WTC11 (cell line): ENCODE measurements around the gene CYB561D2.
A peak's percentile ranks its signal among the peaks of the same experiment; 100 is the strongest.

Experiments
- CTCF ChIP-seq: fragments of 200-600 bp; IDR thresholded peaks from 2 replicates; pipeline ENCODE4 v1.8.0; 2022; ENCODE audit warnings: antibody characterized with exemption
- ESRRA ChIP-seq: sonication (generic); formaldehyde crosslinking; IDR thresholded peaks from 2 replicates; pipeline ENCODE4 v1.8.1; 2022; ENCODE audit warnings: mild to moderate bottlenecking, missing genetic modification reagents, borderline replicate concordance
- FOXP4 ChIP-seq: sonication (generic); formaldehyde crosslinking; IDR thresholded peaks from 2 replicates; pipeline ENCODE4 v1.8.0; 2022; ENCODE audit warnings: mild to moderate bottlenecking, missing genetic modification reagents
- NFATC4 ChIP-seq: fragments of 250-450 bp; sonication (Bioruptor Pico); IDR thresholded peaks from 2 replicates; pipeline ENCODE4 v1.9.0; 2021; ENCODE audit warnings: mild to moderate bottlenecking
- ZBTB21 ChIP-seq: sonication (generic); formaldehyde crosslinking; IDR thresholded peaks from 2 replicates; pipeline ENCODE4 v1.8.1; 2023; ENCODE audit warnings: mild to moderate bottlenecking, missing genetic modification reagents, borderline replicate concordance
- ZBTB43 ChIP-seq: sonication (generic); formaldehyde crosslinking; IDR thresholded peaks from 2 replicates; pipeline ENCODE4 v1.8.1; 2023; ENCODE audit warnings: mild to moderate bottlenecking, missing genetic modification reagents
- ZNF121 ChIP-seq: sonication (generic); formaldehyde crosslinking; IDR thresholded peaks from 2 replicates; pipeline ENCODE4 v1.8.0; 2023; ENCODE audit warnings: missing genetic modification reagents
- ZNF138 ChIP-seq: sonication (generic); formaldehyde crosslinking; conservative IDR thresholded peaks from 2 replicates; pipeline ENCODE4 v1.8.1; 2022; ENCODE audit warnings: mild to moderate bottlenecking, moderate library complexity, missing genetic modification reagents
- ZNF425 ChIP-seq: fragments of 250-450 bp; sonication (Bioruptor Pico); conservative IDR thresholded peaks from 2 replicates; pipeline ENCODE4 v1.9.0; 2021; ENCODE audit warnings: mild to moderate bottlenecking

GRCh38 chr3:50388016-50388719, 37.5 kb downstream of the CYB561D2 start:
- no peak for TF ChIP-seq ZNF121 (CRISPR knock-in tag)
- TF ChIP-seq NFATC4 (CRISPR knock-in tag), result no peak
- no peak for TF ChIP-seq FOXP4 (CRISPR knock-in tag)
- no peak for TF ChIP-seq ZNF425 (CRISPR knock-in tag)
- TF ChIP-seq CTCF, result no peak
- TF ChIP-seq ZNF138 (CRISPR knock-in tag), result no peak
- TF ChIP-seq ZBTB21 (CRISPR knock-in tag), result 0 out of 2 replicates have a peak, but pooled peaks have one; percentile 24
- no peak for TF ChIP-seq ZBTB43
- no peak for TF ChIP-seq ESRRA
